Thyroid gland (tissue), 4 donors: Measurements from ENCODE around the gene C1R.

Experiments used
- POLR2A ChIP-seq, 2 donors: fragments of 450-650 bp; IDR thresholded peaks; one replicate each; pipeline ENCODE4 v1.6.1; 2017; ENCODE audit warnings: antibody characterized with exemption in 2 of 2, mild to moderate bottlenecking in 2 of 2, moderate library complexity in 1 of 2
- TF ChIP-seq, protein P1 (sequence below), 6 experiments: fragments of 200-600 bp in 3 of 6; fragments of 450-650 bp in 3 of 6; sonication (generic) in 3 of 6; IDR thresholded peaks; one replicate each; pipeline ENCODE4 v1.5.1; 2016 to 2019; ENCODE audit warnings: antibody characterized with exemption in 6 of 6, mild to moderate bottlenecking in 2 of 6, inconsistent platforms in 1 of 6, moderate library complexity in 1 of 6

GRCh38 chr12:7089196-7089871, 2.9 kb downstream of the C1R start:
- TF ChIP-seq, protein P1, sequence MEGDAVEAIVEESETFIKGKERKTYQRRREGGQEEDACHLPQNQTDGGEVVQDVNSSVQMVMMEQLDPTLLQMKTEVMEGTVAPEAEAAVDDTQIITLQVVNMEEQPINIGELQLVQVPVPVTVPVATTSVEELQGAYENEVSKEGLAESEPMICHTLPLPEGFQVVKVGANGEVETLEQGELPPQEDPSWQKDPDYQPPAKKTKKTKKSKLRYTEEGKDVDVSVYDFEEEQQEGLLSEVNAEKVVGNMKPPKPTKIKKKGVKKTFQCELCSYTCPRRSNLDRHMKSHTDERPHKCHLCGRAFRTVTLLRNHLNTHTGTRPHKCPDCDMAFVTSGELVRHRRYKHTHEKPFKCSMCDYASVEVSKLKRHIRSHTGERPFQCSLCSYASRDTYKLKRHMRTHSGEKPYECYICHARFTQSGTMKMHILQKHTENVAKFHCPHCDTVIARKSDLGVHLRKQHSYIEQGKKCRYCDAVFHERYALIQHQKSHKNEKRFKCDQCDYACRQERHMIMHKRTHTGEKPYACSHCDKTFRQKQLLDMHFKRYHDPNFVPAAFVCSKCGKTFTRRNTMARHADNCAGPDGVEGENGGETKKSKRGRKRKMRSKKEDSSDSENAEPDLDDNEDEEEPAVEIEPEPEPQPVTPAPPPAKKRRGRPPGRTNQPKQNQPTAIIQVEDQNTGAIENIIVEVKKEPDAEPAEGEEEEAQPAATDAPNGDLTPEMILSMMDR (IDR thresholded peaks at IDR 0.05): no peak
- no peak for TF ChIP-seq POLR2A (IDR thresholded peaks at IDR 0.05)
